ENCODE results near the gene PROP1. TPM values are rescaled to one million over a fixed set of nuclear protein-coding genes. Genes with fewer than 3 reads are reported as not detected.
"Not testable (repeated sequence)": the region's sequence is repeated elsewhere in the genome, so short reads cannot be mapped to it uniquely, and the experiment has no call there.

The PROP1 gene
- total RNA-seq, 5 donors from 2014 or later (not counting 1 experiment from before 2014, with no cell fraction given), result not detected

- H3K9me3 Mint-ChIP-seq, result no peaks in the 10 kb centered on the region
- H3K4me3 Mint-ChIP-seq, result no peak overlapping the region
- Histone ChIP-seq H3K4me1 (ENCODE audit: control insufficient read depth in 1 of 2, extremely low read depth in 1 of 2, insufficient read depth in 2 of 2, low read length in 2 of 2) (peaks cover 0 to 20% of the 10 kb centered on the region in 2 experiments), H3K4me3 (ENCODE audit: control insufficient read depth in 1 of 2, extremely low read depth in 1 of 2, low read length in 1 of 2) (no peak overlapping the region), H3K27ac (ENCODE audit: low read length) (no peak overlapping the region), H3K9me3 (no peaks in the 10 kb centered on the region), H3K36me3 (ENCODE audit: control insufficient read depth in 2 of 2, extremely low read depth in 1 of 2, insufficient read depth in 1 of 2, low read length in 1 of 2) (no peaks in the 10 kb centered on the region), H3K27me3 (replicated peaks in 1 of 2; ENCODE audit: control insufficient read depth in 2 of 2, extremely low read depth in 1 of 2, insufficient read depth in 2 of 2, low read length in 1 of 2) (peaks cover 13 to 69% of the 10 kb centered on the region in 2 experiments)
- DNase-seq (no peak), ATAC-seq (replicated peaks in 1 of 4) (no peak)
- WGBS (ENCODE audit: insufficient coverage), result 81% methylated on average over 5 of the region's 5 CpGs
- H3K36me3 Mint-ChIP-seq, result no peaks in the 10 kb centered on the region
- ChIA-PET CTCF (no interaction called here), POLR2A (no interaction called here)
- H3K4me1 Mint-ChIP-seq, result peaks cover 5 to 12% (median 11%) of the 10 kb centered on the region in 3 donors
- H3K27ac Mint-ChIP-seq, result no peak overlapping the region
- peaks cover 37 to 73% of the 10 kb centered on the region in 2 donors for H3K27me3 Mint-ChIP-seq
Measured at GRCh38 chr5:177982956-177983355, 13.1 kb downstream of the PROP1 start.

GRCh38 chr5:177982072-177982727, 13.8 kb downstream of the PROP1 start:
- POLR2A ChIA-PET, result no interaction called here
- Histone ChIP-seq H3K27ac (ENCODE audit: low read length) (no peak overlapping the region), H3K9me3 (no peaks in the 10 kb centered on the region), H3K4me3 (ENCODE audit: control insufficient read depth in 1 of 2, extremely low read depth in 1 of 2, low read length in 1 of 2) (no peak overlapping the region), H3K36me3 (ENCODE audit: control insufficient read depth in 2 of 2, extremely low read depth in 1 of 2, insufficient read depth in 1 of 2, low read length in 1 of 2) (no peaks in the 10 kb centered on the region), H3K27me3 (replicated peaks in 1 of 2; ENCODE audit: control insufficient read depth in 2 of 2, extremely low read depth in 1 of 2, insufficient read depth in 2 of 2, low read length in 1 of 2) (peaks cover 13 to 64% of the 10 kb centered on the region in 2 experiments), H3K4me1 (ENCODE audit: control insufficient read depth in 1 of 2, extremely low read depth in 1 of 2, insufficient read depth in 2 of 2, low read length in 2 of 2) (peaks cover 0 to 20% of the 10 kb centered on the region in 2 experiments)
- CTCF ChIA-PET, result no interaction called here
- H3K27ac Mint-ChIP-seq, result no peak overlapping the region
- H3K4me3 Mint-ChIP-seq, result no peak overlapping the region
- no peaks in the 10 kb centered on the region for H3K36me3 Mint-ChIP-seq
- H3K27me3 Mint-ChIP-seq, result peaks cover 31 to 65% of the 10 kb centered on the region in 2 donors
- peak in 11 of 35 experiments; percentile 3 to 36 (median 13) for DNase-seq
- ATAC-seq (replicated peaks in 1 of 4), result peak in 1 of 4 experiments; percentile 35
- WGBS (ENCODE audit: insufficient coverage), result 9% methylated on average over 12 of the region's 17 CpGs
- peaks cover 5 to 12% (median 11%) of the 10 kb centered on the region in 3 donors for H3K4me1 Mint-ChIP-seq
- H3K9me3 Mint-ChIP-seq, result no peaks in the 10 kb centered on the region

GRCh38 chr5:177981296-177982071, 14.6 kb downstream of the PROP1 start:
- Histone ChIP-seq H3K4me3 (ENCODE audit: control insufficient read depth in 1 of 2, extremely low read depth in 1 of 2, low read length in 1 of 2) (no peak overlapping the region), H3K9me3 (no peaks in the 10 kb centered on the region), H3K4me1 (ENCODE audit: control insufficient read depth in 1 of 2, extremely low read depth in 1 of 2, insufficient read depth in 2 of 2, low read length in 2 of 2) (peaks cover 0 to 20% of the 10 kb centered on the region in 2 experiments), H3K36me3 (ENCODE audit: control insufficient read depth in 2 of 2, extremely low read depth in 1 of 2, insufficient read depth in 1 of 2, low read length in 1 of 2) (no peaks in the 10 kb centered on the region), H3K27me3 (replicated peaks in 1 of 2; ENCODE audit: control insufficient read depth in 2 of 2, extremely low read depth in 1 of 2, insufficient read depth in 2 of 2, low read length in 1 of 2) (peaks cover 13 to 64% of the 10 kb centered on the region in 2 experiments), H3K27ac (ENCODE audit: low read length) (no peak overlapping the region)
- H3K4me3 Mint-ChIP-seq, result no peak overlapping the region
- ChIA-PET POLR2A (no interaction called here), CTCF (no interaction called here)
- no peak for DNase-seq
- H3K27ac Mint-ChIP-seq, result no peak overlapping the region
- peaks cover 28 to 59% of the 10 kb centered on the region in 2 donors for H3K27me3 Mint-ChIP-seq
- H3K4me1 Mint-ChIP-seq, result peaks cover 5 to 12% (median 11%) of the 10 kb centered on the region in 3 donors
- 83% methylated on average over 13 of the region's 26 CpGs for WGBS (ENCODE audit: insufficient coverage)
- H3K36me3 Mint-ChIP-seq, result no peaks in the 10 kb centered on the region
- H3K9me3 Mint-ChIP-seq, result no peaks in the 10 kb centered on the region
- no peak for ATAC-seq (replicated peaks in 1 of 4)

GRCh38 chr5:177980743-177981151, 15.3 kb downstream of the PROP1 start:
- ChIA-PET CTCF (no interaction called here), POLR2A (no interaction called here)
- H3K27me3 Mint-ChIP-seq, result peaks cover 24 to 52% of the 10 kb centered on the region in 2 donors
- no peak overlapping the region for H3K27ac Mint-ChIP-seq
- no peaks in the 10 kb centered on the region for H3K36me3 Mint-ChIP-seq
- no peaks in the 10 kb centered on the region for H3K36me3 ChIP-seq (ENCODE audit: control insufficient read depth in 2 of 2, extremely low read depth in 1 of 2, insufficient read depth in 1 of 2, low read length in 1 of 2)
- peaks cover 0 to 3% (median 2%) of the 10 kb centered on the region in 3 donors for H3K9me3 Mint-ChIP-seq
- DNase-seq (no peak), ATAC-seq (replicated peaks in 1 of 4) (no peak)
- H3K4me1 ChIP-seq (ENCODE audit: control insufficient read depth in 1 of 2, extremely low read depth in 1 of 2, insufficient read depth in 2 of 2, low read length in 2 of 2), result peaks cover 0 to 20% of the 10 kb centered on the region in 2 experiments
- H3K4me3 ChIP-seq (ENCODE audit: control insufficient read depth in 1 of 2, extremely low read depth in 1 of 2, low read length in 1 of 2), result no peak overlapping the region
- WGBS (ENCODE audit: insufficient coverage), result 70% methylated on average over 4 of the region's 10 CpGs
- peaks cover 5 to 11% (median 10%) of the 10 kb centered on the region in 3 donors for H3K4me1 Mint-ChIP-seq
- H3K4me3 Mint-ChIP-seq, result no peak overlapping the region
- peaks cover 13 to 62% of the 10 kb centered on the region in 2 experiments for H3K27me3 ChIP-seq (replicated peaks in 1 of 2; ENCODE audit: control insufficient read depth in 2 of 2, extremely low read depth in 1 of 2, insufficient read depth in 2 of 2, low read length in 1 of 2)
- no peak overlapping the region for H3K27ac ChIP-seq (ENCODE audit: low read length)
- H3K9me3 ChIP-seq, result no peaks in the 10 kb centered on the region

- ATAC-seq (replicated peaks in 1 of 4); DNase-seq; H3K4me1 ChIP-seq (ENCODE audit: control insufficient read depth in 1 of 2, extremely low read depth in 1 of 2, insufficient read depth in 2 of 2, low read length in 2 of 2); CTCF ChIA-PET; H3K4me1 Mint-ChIP-seq; H3K9me3 ChIP-seq; H3K27ac Mint-ChIP-seq; H3K36me3 ChIP-seq (ENCODE audit: control insufficient read depth in 2 of 2, extremely low read depth in 1 of 2, insufficient read depth in 1 of 2, low read length in 1 of 2); H3K4me3 ChIP-seq (ENCODE audit: control insufficient read depth in 1 of 2, extremely low read depth in 1 of 2, low read length in 1 of 2); POLR2A ChIA-PET; H3K27ac ChIP-seq (ENCODE audit: low read length); H3K4me3 Mint-ChIP-seq; H3K36me3 Mint-ChIP-seq: not testable (repeated sequence)
- peaks cover 0 to 30% of the 10 kb centered on the region in 2 experiments for H3K27me3 ChIP-seq (replicated peaks in 1 of 2; ENCODE audit: control insufficient read depth in 2 of 2, extremely low read depth in 1 of 2, insufficient read depth in 2 of 2, low read length in 1 of 2)
- no CpG with 5 or more reads among the region's 8 CpGs for WGBS (ENCODE audit: insufficient coverage)
- H3K27me3 Mint-ChIP-seq, result peaks cover 9 to 23% of the 10 kb centered on the region in 2 donors
- H3K9me3 Mint-ChIP-seq, result peaks cover 0 to 13% (median 7%) of the 10 kb centered on the region in 3 donors
Measured at GRCh38 chr5:177977600-177977999, 18.4 kb downstream of the PROP1 start.

- Mint-ChIP-seq H3K4me1 (no peaks in the 10 kb centered on the region), H3K4me3 (no peak overlapping the region), H3K27ac (no peak overlapping the region), H3K36me3 (peaks cover 4% of the 10 kb centered on the region), H3K9me3 (peaks cover 3 to 17% (median 7%) of the 10 kb centered on the region in 3 donors), H3K27me3 (peaks cover 0 to 2% of the 10 kb centered on the region in 2 donors)
- ChIA-PET POLR2A (no interaction called here), CTCF (no interaction called here)
- H3K4me1 ChIP-seq (ENCODE audit: control insufficient read depth in 1 of 2, extremely low read depth in 1 of 2, insufficient read depth in 2 of 2, low read length in 2 of 2), result no peaks in the 10 kb centered on the region
- H3K36me3 ChIP-seq (ENCODE audit: control insufficient read depth in 2 of 2, extremely low read depth in 1 of 2, insufficient read depth in 1 of 2, low read length in 1 of 2), result no peaks in the 10 kb centered on the region
- no peak overlapping the region for H3K4me3 ChIP-seq (ENCODE audit: control insufficient read depth in 1 of 2, extremely low read depth in 1 of 2, low read length in 1 of 2)
- peaks cover 0 to 4% of the 10 kb centered on the region in 2 experiments for H3K27me3 ChIP-seq (replicated peaks in 1 of 2; ENCODE audit: control insufficient read depth in 2 of 2, extremely low read depth in 1 of 2, insufficient read depth in 2 of 2, low read length in 1 of 2)
- ATAC-seq (replicated peaks in 1 of 4) (no peak), DNase-seq (no peak)
- no peak overlapping the region for H3K27ac ChIP-seq (ENCODE audit: low read length)
- no peaks in the 10 kb centered on the region for H3K9me3 ChIP-seq
- 86% methylated on average over 3 of the region's 5 CpGs for WGBS (ENCODE audit: insufficient coverage)
Measured at GRCh38 chr5:177973066-177973635, 22.9 kb downstream of the PROP1 start.
